ENCODE data around the gene FRAS1. TPM values are rescaled to one million over a fixed set of nuclear protein-coding genes. Genes with fewer than 3 reads are reported as not detected.
A peak's percentile ranks its signal among the peaks of the same experiment; 100 is the strongest.

The FRAS1 gene
- total and polyA plus RNA-seq, 2 of the 8 experiments (the other 6 are each of a cell fraction or from before 2014, with no cell fraction given): 38.5 to 109 TPM

DNA sequence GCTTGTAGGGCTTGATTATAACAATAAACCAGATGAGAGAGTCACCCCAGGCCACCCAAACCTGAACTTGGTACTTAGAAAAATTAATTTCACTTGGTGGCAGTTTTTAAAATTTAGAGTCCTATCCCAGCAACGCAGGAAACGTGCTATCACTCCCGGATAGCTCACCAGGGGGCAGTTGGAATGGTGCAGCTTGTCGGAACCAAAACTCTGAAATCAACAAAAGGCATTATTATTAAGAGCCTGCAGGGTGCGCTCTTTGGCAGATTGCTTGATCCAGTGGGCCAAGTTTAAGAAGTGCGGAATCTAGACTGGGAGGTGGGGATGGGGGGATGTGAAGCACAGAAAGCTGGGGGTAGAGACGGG is 2.4 kb downstream of the FRAS1 start:
- H3K79me2 ChIP-seq (ENCODE audit: control insufficient read depth in 1 of 2, insufficient read depth in 2 of 2, low read length in 2 of 2): peaks cover 26 to 74% of the 10 kb centered on the region in 2 experiments; a peak in 3 of 4 replicates
- no peak overlapping the region; the same call in 1 of the 2 replicates for H3K18ac ChIP-seq (ENCODE audit: extremely low read depth, low read length)
- no peak overlapping the region for H3K23ac ChIP-seq (ENCODE audit: insufficient read length)
- H4K8ac ChIP-seq (ENCODE audit: extremely low read depth, insufficient read depth, low read length): no peak overlapping the region
- 4% methylated on average over 7 of the region's 7 CpGs; no CpG with 5 or more reads in 1 of the 2 experiments for WGBS, 2 experiments (ENCODE audit: extremely low coverage in 1 of 2, insufficient coverage in 1 of 2, insufficient read length in 1 of 2, insufficient replicate concordance in 2 of 2, low coverage in 1 of 2, low lambda C conversion rate in 2 of 2, missing lambda C conversion rate in 1 of 2)
- H2AK5ac ChIP-seq (ENCODE audit: low read depth, low read length): no peak overlapping the region
- H3K14ac ChIP-seq (ENCODE audit: insufficient read length): no peak overlapping the region
- H4K91ac ChIP-seq (replicated peaks; ENCODE audit: insufficient read length, low read length): no peak overlapping the region
- peak overlapping the region; percentile 90 to 100 (median 96) for H3K4me3 ChIP-seq (ENCODE audit: extremely low read depth in 1 of 4, insufficient read depth in 2 of 4, low read depth in 3 of 4, low read length in 4 of 4)
- H3K56ac ChIP-seq (replicated peaks; ENCODE audit: insufficient read length, low read depth, low read length): no peak overlapping the region
- H2BK120ac ChIP-seq (replicated peaks; ENCODE audit: low read depth, low read length): no peak overlapping the region
- peaks cover 7% of the 10 kb centered on the region for H3K79me1 ChIP-seq (ENCODE audit: low read depth, low read length)
- H3K27me3 ChIP-seq (replicated peaks in 1 of 4; ENCODE audit: control insufficient read depth in 3 of 4, extremely low read depth in 1 of 4, insufficient read depth in 3 of 4, low read length in 3 of 4): no peaks in the 10 kb centered on the region
- peaks cover 3 to 22% (median 10%) of the 10 kb centered on the region in 4 experiments; a peak in 4 of 7 replicates for H3K4me1 ChIP-seq (replicated peaks in 1 of 4; ENCODE audit: control insufficient read depth in 3 of 4, insufficient read depth in 4 of 4, low read length in 3 of 4)
- H4K5ac ChIP-seq (ENCODE audit: insufficient read length, low read depth, low read length): no peak overlapping the region
- H2BK15ac ChIP-seq (ENCODE audit: low read length): no peak overlapping the region
- H3K9ac ChIP-seq (replicated peaks in 1 of 4; ENCODE audit: extremely low read depth in 1 of 4, low read depth in 3 of 4, low read length in 3 of 4): peak overlapping the region in 3 of 4 experiments; percentile 47 to 85 (median 82); a peak in 5 of 7 replicates
- peaks cover 15% of the 10 kb centered on the region; the same call in 1 of the 2 replicates for H3K23me2 ChIP-seq (ENCODE audit: low read depth, low read length)
- peak overlapping the region; percentile 95 for H3K4me2 ChIP-seq (ENCODE audit: insufficient read depth in 1 of 2, low read depth in 2 of 2, low read length in 2 of 2)
- H4K20me1 ChIP-seq (replicated peaks in 1 of 2; ENCODE audit: control insufficient read depth in 1 of 2, insufficient read depth in 2 of 2, low read length in 2 of 2): peaks cover 0 to 8% of the 10 kb centered on the region in 2 experiments
- no peak overlapping the region for H3K4ac ChIP-seq (replicated peaks; ENCODE audit: insufficient read length, low read depth, low read length)
- H3K36me3 ChIP-seq (ENCODE audit: control insufficient read depth in 2 of 4, insufficient read depth in 4 of 4, low read length in 3 of 4): peaks cover 0 to 2% (median 0%) of the 10 kb centered on the region in 4 experiments; a peak in 1 of 8 replicates
- FAIRE-seq (peak; percentile 93), DNase-seq (ENCODE audit: low read depth in 1 of 2, low spot score in 2 of 2) (peak; percentile 67 to 76)
- H2AFZ ChIP-seq (ENCODE audit: low read length): no peak overlapping the region
- ChIA-PET CTCF (ENCODE audit: partially characterized antibody) (interaction anchor here (0.6 to 3.7 kb wide), 55 partner anchors 9 to 851 kb away, joined by 3 to 49 read pairs (median 5); no protein-coding TSS in a partner anchor), POLR2A (ENCODE audit: partially characterized antibody) (interaction anchor here (0.5 to 2.8 kb wide), 26 partner anchors 10 to 574 kb away, joined by 3 to 30 read pairs (median 4); partner anchors contain the start of gene ANXA3)
- H2BK5ac ChIP-seq (ENCODE audit: low read depth, low read length): peak overlapping the region; percentile 93; the same call in 1 of the 2 replicates
- H3K9me3 ChIP-seq (ENCODE audit: insufficient read depth in 2 of 2, low read depth in 1 of 2, low read length in 1 of 2): no peaks in the 10 kb centered on the region
- no peak overlapping the region for H2BK12ac ChIP-seq (ENCODE audit: low read depth, low read length)
- no peak overlapping the region; the same call in 1 of the 2 replicates for H3K27ac ChIP-seq (ENCODE audit: low read depth, low read length)
- no peak overlapping the region for H2BK20ac ChIP-seq (ENCODE audit: low read length)
- TF ChIP-seq KDM1A (IDR thresholded peaks at IDR 0.05; ENCODE audit: borderline replicate concordance, low read length) (no peak), TEAD4 (IDR thresholded peaks at IDR 0.05; ENCODE audit: low read depth, low read length) (0 out of 2 replicates have a peak, but pooled peaks have one; percentile 36), HDAC6 (IDR thresholded peaks at IDR 0.05; ENCODE audit: low read depth, low read length) (no peak), JUN (IDR thresholded peaks at IDR 0.05; ENCODE audit: low read depth, low read length) (no peak), SP2 (IDR thresholded peaks at IDR 0.05; ENCODE audit: low read length) (no peak), CHD2 (IDR thresholded peaks at IDR 0.05; ENCODE audit: low read length) (no peak), EP300 (IDR thresholded peaks at IDR 0.05; ENCODE audit: borderline replicate concordance in 1 of 2, low read depth in 2 of 2, low read length in 2 of 2) (0 out of 3 replicates have a peak, but pooled peaks of 1 of the 2 experiments have one; percentile 21), ASH2L (IDR thresholded peaks at IDR 0.05; ENCODE audit: low read length) (no peak), RAD21 (IDR thresholded peaks at IDR 0.05 in 1 of 2, conservative IDR thresholded peaks at IDR 0.05 in 1 of 2; ENCODE audit: low read depth in 2 of 2, low read length in 2 of 2) (peak; percentile 82 to 86), CTBP2 (IDR thresholded peaks at IDR 0.05; ENCODE audit: borderline replicate concordance, insufficient read depth, insufficient read length, low read length) (no peak), BACH1 (IDR thresholded peaks at IDR 0.05; ENCODE audit: low read length) (no peak), ZNF274 (IDR thresholded peaks at IDR 0.05; ENCODE audit: borderline replicate concordance, extremely low read depth, low read length) (no peak), CHD1 (IDR thresholded peaks at IDR 0.05; ENCODE audit: low read depth, low read length) (no peak)

Measured in H1 (cell line).